Thyroid gland (tissue), 4 donors: ENCODE measurements around the gene MED17.

Experiments used
- CTCF ChIP-seq, 6 experiments: fragments of 200-600 bp in 3 of 6; fragments of 450-650 bp in 3 of 6; sonication (generic) in 3 of 6; IDR thresholded peaks; one replicate each; pipeline ENCODE4 v1.5.1; 2016 to 2019; ENCODE audit warnings: antibody characterized with exemption in 6 of 6, mild to moderate bottlenecking in 2 of 6, inconsistent platforms in 1 of 6, moderate library complexity in 1 of 6
- POLR2A ChIP-seq, 2 donors: fragments of 450-650 bp; IDR thresholded peaks; one replicate each; pipeline ENCODE4 v1.6.1; 2017; ENCODE audit warnings: antibody characterized with exemption in 2 of 2, mild to moderate bottlenecking in 2 of 2, moderate library complexity in 1 of 2

- no peak for TF ChIP-seq CTCF (IDR thresholded peaks at IDR 0.05)
- TF ChIP-seq POLR2A (IDR thresholded peaks at IDR 0.05), result no peak
Measured at GRCh38 chr11:93819966-93820695, 36.0 kb downstream of the MED17 start.
